Activated naive CD8-positive, alpha-beta T cell (primary cell): ENCODE results near the gene NOTO.

ENCODE experiments used
- H3K27ac Mint-ChIP-seq: one replicate; pipeline ENCODE4 v1.8.0; 2021; ENCODE audit warnings: mixed read lengths
- H3K27me3 Mint-ChIP-seq: one replicate; pipeline ENCODE4 v1.8.0; 2021; ENCODE audit warnings: mixed read lengths
- H3K36me3 Mint-ChIP-seq: one replicate; pipeline ENCODE4 v1.8.0; 2021; ENCODE audit warnings: mixed read lengths
- H3K4me1 Mint-ChIP-seq: one replicate; pipeline ENCODE4 v1.8.0; 2021; ENCODE audit warnings: low read depth, mixed read lengths
- H3K4me3 Mint-ChIP-seq: one replicate; pipeline ENCODE4 v1.8.0; 2021; ENCODE audit warnings: mild to moderate bottlenecking, mixed read lengths
- H3K9me3 Mint-ChIP-seq: one replicate; pipeline ENCODE4 v1.8.0; 2021; ENCODE audit warnings: low read depth, mixed read lengths

NOTO gene

GRCh38 chr2:73235315-73236028 is 33.1 kb downstream of the NOTO start:
- H3K27ac Mint-ChIP-seq = peak overlapping the region; percentile 97
- no peaks in the 10 kb centered on the region for H3K9me3 Mint-ChIP-seq
- H3K4me1 Mint-ChIP-seq = peaks cover 45% of the 10 kb centered on the region
- peaks cover 11% of the 10 kb centered on the region for H3K36me3 Mint-ChIP-seq
- H3K4me3 Mint-ChIP-seq = peak overlapping the region; percentile 100
- H3K27me3 Mint-ChIP-seq = no peaks in the 10 kb centered on the region

GRCh38 chr2:73237168-73237567 is 34.8 kb downstream of the NOTO start:
- Mint-ChIP-seq H3K27ac (peak overlapping the region; percentile 16), H3K9me3 (no peaks in the 10 kb centered on the region), H3K4me3 (peak overlapping the region; percentile 100), H3K36me3 (peaks cover 11% of the 10 kb centered on the region), H3K27me3 (no peaks in the 10 kb centered on the region), H3K4me1 (peaks cover 45% of the 10 kb centered on the region)

DNA sequence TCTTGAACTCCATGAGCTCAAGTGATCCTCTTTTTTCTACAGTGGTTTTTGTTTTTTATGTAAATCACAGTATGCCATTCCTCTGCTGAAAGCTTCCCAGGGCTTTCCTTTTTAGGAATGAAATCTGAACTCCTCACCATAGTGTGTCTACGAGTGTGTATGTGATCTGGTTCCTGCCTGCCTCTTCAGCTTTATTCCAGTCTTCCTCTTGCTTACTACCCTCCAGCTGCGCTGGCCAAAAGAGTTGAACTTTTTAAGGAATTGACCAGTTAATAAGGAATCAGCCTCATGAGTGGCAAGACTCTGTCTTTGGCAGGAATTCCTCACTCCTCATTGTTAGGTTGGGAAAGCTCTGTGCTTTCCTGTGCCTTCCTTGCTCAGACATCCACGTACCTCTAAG is 35.8 kb downstream of the NOTO start:
- Mint-ChIP-seq H3K4me3 (peak overlapping the region; percentile 35), H3K36me3 (peaks cover 11% of the 10 kb centered on the region), H3K4me1 (peaks cover 39% of the 10 kb centered on the region), H3K9me3 (no peaks in the 10 kb centered on the region), H3K27ac (no peak overlapping the region), H3K27me3 (no peaks in the 10 kb centered on the region)

DNA sequence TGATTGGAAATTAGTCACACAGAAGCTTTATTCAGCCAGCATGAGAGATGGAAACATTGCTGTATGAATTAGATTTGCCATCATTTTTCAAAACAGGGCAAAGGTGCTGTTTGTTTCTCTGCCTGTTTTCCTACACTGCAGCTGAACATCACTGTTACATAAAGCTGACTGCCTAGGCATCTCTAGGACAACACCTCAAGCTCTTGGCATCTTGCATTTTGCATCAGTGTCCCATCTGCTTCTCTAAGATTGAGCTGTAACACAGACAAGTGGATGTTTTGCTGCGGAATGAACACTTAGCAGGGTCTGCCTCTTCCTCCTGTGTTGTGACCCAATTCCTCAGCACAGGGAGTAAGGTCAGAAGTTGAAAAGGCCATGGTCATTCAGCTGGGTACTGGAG is 36.6 kb downstream of the NOTO start:
- H3K27ac Mint-ChIP-seq = peak overlapping the region; percentile 16
- no peaks in the 10 kb centered on the region for H3K9me3 Mint-ChIP-seq
- no peaks in the 10 kb centered on the region for H3K27me3 Mint-ChIP-seq
- H3K4me3 Mint-ChIP-seq = no peak overlapping the region
- peaks cover 11% of the 10 kb centered on the region for H3K36me3 Mint-ChIP-seq
- peaks cover 42% of the 10 kb centered on the region for H3K4me1 Mint-ChIP-seq

DNA sequence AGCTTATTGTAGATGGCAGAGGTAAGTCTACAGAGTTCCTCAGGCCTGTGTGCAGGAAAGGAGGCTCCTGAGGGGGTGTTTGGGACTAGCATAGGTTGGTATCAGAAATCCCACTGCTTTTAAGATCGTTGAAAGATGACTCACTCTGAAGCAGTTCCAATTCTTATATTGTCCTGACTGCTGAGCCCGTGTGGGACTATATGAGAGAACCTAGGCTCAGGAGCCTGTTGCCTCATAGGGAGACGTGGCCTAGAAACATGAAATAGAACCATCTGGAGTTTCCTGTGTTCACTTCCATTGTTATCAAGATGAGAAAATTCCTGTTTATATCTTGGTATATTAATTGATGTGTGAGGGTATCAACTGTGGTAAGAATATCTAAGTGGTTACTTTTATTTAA is 37.4 kb downstream of the NOTO start:
- Mint-ChIP-seq H3K9me3 (no peaks in the 10 kb centered on the region), H3K27me3 (no peaks in the 10 kb centered on the region), H3K27ac (peak overlapping the region; percentile 22), H3K36me3 (peaks cover 11% of the 10 kb centered on the region), H3K4me1 (peaks cover 45% of the 10 kb centered on the region), H3K4me3 (no peak overlapping the region)

- no peaks in the 10 kb centered on the region for H3K9me3 Mint-ChIP-seq
- H3K27ac Mint-ChIP-seq = peak overlapping the region; percentile 61
Observed at GRCh38 chr2:73243884-73244570, 41.7 kb downstream of the NOTO start.

GRCh38 chr2:73244580-73244979 is 42.2 kb downstream of the NOTO start:
- Mint-ChIP-seq H3K36me3 (peaks cover 4% of the 10 kb centered on the region), H3K4me3 (no peak overlapping the region), H3K4me1 (peaks cover 15% of the 10 kb centered on the region), H3K27me3 (no peaks in the 10 kb centered on the region), H3K27ac (peak overlapping the region; percentile 61), H3K9me3 (no peaks in the 10 kb centered on the region)

More at GRCh38 chr2:73243884-73244570, 41.7 kb downstream of the NOTO start:
- Mint-ChIP-seq H3K4me3 (no peak overlapping the region), H3K27me3 (no peaks in the 10 kb centered on the region), H3K36me3 (peaks cover 4% of the 10 kb centered on the region), H3K4me1 (peaks cover 21% of the 10 kb centered on the region)

GRCh38 chr2:73246850-73247249 is 44.5 kb downstream of the NOTO start:
- no peaks in the 10 kb centered on the region for H3K27me3 Mint-ChIP-seq
- no peaks in the 10 kb centered on the region for H3K9me3 Mint-ChIP-seq
- peaks cover 13% of the 10 kb centered on the region for H3K4me1 Mint-ChIP-seq
- peak overlapping the region; percentile 30 for H3K27ac Mint-ChIP-seq
- H3K4me3 Mint-ChIP-seq = no peak overlapping the region
- H3K36me3 Mint-ChIP-seq = peaks cover 4% of the 10 kb centered on the region

DNA sequence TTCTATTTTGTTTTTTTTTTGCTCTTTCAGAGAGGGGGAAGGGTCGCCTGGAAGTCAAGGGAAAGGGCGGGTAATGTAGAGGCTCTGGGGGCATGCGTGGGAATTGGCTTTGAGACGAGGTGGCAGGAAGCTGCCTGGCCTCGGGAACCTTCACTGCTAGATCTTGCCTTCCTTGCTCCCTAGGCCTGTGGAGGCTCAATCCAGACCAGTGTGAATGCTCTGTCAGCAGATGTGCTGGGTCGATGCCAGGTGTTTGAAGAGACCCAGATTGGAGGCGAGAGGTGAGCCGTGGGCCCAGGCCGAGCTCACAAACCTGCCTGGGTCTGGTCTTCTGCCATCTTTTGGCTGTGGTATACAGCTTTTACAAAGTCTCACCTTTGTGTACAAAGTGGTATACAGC is 47.3 kb downstream of the NOTO start:
- no peaks in the 10 kb centered on the region for H3K9me3 Mint-ChIP-seq
- no peak overlapping the region for H3K4me3 Mint-ChIP-seq
- peaks cover 4% of the 10 kb centered on the region for H3K36me3 Mint-ChIP-seq
- no peaks in the 10 kb centered on the region for H3K27me3 Mint-ChIP-seq
- H3K4me1 Mint-ChIP-seq = peaks cover 6% of the 10 kb centered on the region
- no peak overlapping the region for H3K27ac Mint-ChIP-seq

GRCh38 chr2:73250872-73251846 is 48.8 kb downstream of the NOTO start:
- H3K4me3 Mint-ChIP-seq = no peak overlapping the region
- H3K27me3 Mint-ChIP-seq = no peaks in the 10 kb centered on the region
- peaks cover 5% of the 10 kb centered on the region for H3K4me1 Mint-ChIP-seq
- H3K9me3 Mint-ChIP-seq = no peaks in the 10 kb centered on the region
- peaks cover 4% of the 10 kb centered on the region for H3K36me3 Mint-ChIP-seq
- H3K27ac Mint-ChIP-seq = no peak overlapping the region

DNA sequence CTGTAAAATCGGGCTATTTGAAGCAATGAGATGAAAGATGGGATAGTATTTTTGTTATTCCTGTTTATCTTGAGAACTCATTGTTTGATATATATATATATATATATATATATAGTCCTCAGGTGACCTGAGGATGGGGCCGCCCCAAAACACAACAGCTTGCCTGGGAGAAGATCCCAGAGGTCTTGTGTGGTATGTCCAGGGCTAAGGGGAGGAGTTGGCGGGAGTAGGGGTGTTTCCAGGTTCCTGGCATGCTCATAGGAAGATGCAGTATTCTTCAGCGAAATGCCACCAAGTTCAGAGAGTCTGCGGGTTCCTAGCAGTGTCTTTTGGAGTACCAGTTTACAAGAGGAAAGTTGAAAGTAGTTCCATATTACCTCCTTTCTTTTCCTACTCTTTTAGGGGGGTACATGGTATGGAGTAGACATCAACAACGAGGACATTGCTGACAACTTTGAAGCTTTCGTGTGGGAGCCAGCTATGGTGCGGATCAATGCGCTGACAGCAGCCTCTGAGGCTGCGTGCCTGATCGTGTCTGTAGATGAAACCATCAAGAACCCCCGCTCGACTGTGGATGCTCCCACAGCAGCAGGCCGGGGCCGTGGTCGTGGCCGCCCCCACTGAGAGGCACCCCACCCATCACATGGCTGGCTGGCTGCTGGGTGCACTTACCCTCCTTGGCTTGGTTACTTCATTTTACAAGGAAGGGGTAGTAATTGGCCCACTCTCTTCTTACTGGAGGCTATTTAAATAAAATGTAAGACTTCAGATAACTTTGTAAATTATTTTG is 50.1 kb downstream of the NOTO start:
- H3K9me3 Mint-ChIP-seq = no peaks in the 10 kb centered on the region
- H3K4me3 Mint-ChIP-seq = no peak overlapping the region
- peaks cover 2% of the 10 kb centered on the region for H3K4me1 Mint-ChIP-seq
- no peaks in the 10 kb centered on the region for H3K27me3 Mint-ChIP-seq
- no peak overlapping the region for H3K27ac Mint-ChIP-seq
- no peaks in the 10 kb centered on the region for H3K36me3 Mint-ChIP-seq

DNA sequence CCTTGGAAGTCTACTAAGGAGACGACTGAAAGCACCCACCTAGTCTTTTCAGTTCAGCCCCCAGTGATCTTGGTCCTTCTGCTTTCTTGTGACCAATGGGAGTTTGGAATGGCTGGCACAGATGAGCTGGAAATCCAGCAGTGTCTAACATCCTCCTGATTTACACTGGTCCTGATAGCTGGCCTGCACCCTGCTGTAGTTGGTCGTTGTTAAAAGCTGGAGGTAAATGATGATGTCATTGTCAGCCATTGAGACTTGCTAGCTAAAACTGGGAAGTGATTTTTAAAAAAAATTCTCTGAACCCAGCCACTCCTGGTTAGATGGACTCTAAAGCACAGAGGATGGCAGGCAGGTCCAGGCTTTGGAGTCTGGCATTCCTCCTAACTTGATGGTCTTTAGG is 51.0 kb downstream of the NOTO start:
- no peaks in the 10 kb centered on the region for H3K36me3 Mint-ChIP-seq

DNA sequence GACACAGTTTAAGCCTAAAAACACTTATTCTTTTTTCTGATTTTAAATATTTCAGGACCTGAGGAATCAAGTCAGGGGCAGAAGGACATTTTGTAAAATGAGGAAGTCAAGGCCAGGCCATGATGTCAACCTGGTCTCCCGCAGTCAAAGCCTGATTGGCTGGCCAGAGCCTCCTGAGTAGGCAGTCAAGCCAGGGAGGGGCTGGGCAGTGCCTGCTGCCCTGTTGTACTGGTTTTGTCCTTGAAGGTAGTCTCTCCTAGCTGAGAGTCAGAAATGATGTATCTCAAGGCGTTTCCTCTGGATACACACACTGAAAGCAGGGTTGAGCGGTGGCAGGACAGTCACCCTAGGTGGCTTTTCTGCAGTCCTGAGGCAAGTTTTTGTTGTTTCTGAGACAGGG is 51.5 kb downstream of the NOTO start:
- no peak overlapping the region for H3K4me3 Mint-ChIP-seq
- H3K36me3 Mint-ChIP-seq = no peaks in the 10 kb centered on the region
- no peaks in the 10 kb centered on the region for H3K27me3 Mint-ChIP-seq
- H3K27ac Mint-ChIP-seq = no peak overlapping the region
- H3K4me1 Mint-ChIP-seq = peaks cover 2% of the 10 kb centered on the region
- H3K9me3 Mint-ChIP-seq = no peaks in the 10 kb centered on the region

More for the DNA sequence above, 51.0 kb downstream of the NOTO start:
- H3K27ac Mint-ChIP-seq = peak overlapping the region; percentile 41
- no peaks in the 10 kb centered on the region for H3K9me3 Mint-ChIP-seq
- H3K4me1 Mint-ChIP-seq = peaks cover 2% of the 10 kb centered on the region
- no peaks in the 10 kb centered on the region for H3K27me3 Mint-ChIP-seq
- no peak overlapping the region for H3K4me3 Mint-ChIP-seq

DNA sequence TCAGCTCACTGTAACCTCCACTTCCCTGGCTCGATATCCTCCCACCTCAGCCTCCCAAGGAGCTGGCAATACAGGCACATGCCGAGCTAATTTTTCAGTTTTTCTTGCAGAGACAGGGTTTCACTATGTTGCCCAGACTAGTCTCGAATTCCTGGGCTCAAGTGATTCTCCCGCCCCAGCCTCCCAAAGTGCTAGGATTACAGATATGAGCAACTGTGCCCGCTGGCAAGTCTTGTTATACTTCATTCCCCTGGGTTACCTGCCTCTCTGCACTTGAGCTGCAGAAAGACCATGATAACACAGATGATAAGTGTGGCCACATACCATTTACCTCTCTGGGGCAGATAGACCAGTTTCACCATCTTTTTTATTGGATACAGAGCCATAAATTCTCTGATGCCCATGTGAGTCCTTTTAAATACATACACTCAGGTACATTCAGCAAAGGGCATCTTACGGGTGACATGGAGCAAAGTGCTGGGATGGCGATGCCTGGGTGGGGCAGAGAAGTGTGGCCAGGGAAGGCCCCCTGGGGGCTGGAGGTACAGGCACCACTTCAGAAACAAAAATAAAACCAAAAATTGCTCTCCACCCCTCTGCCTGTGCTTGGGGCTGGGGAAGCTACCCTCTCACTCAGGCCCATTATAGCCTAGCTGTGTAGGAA is 52.1 kb downstream of the NOTO start:
- Mint-ChIP-seq H3K36me3 (no peaks in the 10 kb centered on the region), H3K9me3 (no peaks in the 10 kb centered on the region), H3K27ac (no peak overlapping the region), H3K27me3 (no peaks in the 10 kb centered on the region), H3K4me1 (peaks cover 2% of the 10 kb centered on the region), H3K4me3 (no peak overlapping the region)
